Activated T-cell treated with anti-CD3 and anti-CD28 coated beads, Interleukin-2, amount 50 U/mL, for 4 hours (primary cell): ENCODE results near the gene ZCCHC7. TPM values are rescaled to one million over a fixed set of nuclear protein-coding genes. Genes with fewer than 3 reads are reported as not detected.

Experiments
- ATAC-seq, 2 donors: fragments of 200-7000 bp; cut with Tn5 transposase; one replicate each; pipeline ENCODE4 v1.10.0; 2021
- DNase-seq: peaks from one replicate; pipeline ENCODE4 v3.0.0-alpha.2; 2020
- H3K27me3 Mint-ChIP-seq: one replicate; pipeline ENCODE4 v1.8.0; 2021; ENCODE audit warnings: low read depth, mixed read lengths
- H3K36me3 Mint-ChIP-seq: one replicate; pipeline ENCODE4 v1.8.0; 2022; ENCODE audit warnings: mixed read lengths; ENCODE audit not compliant: insufficient read depth
- H3K4me1 Mint-ChIP-seq: one replicate; pipeline ENCODE4 v1.8.0; 2021; ENCODE audit warnings: low read depth, mixed read lengths
- H3K4me3 Mint-ChIP-seq: one replicate; pipeline ENCODE4 v1.8.0; 2021; ENCODE audit warnings: mild to moderate bottlenecking, moderate library complexity, mixed read lengths
- H3K9me3 Mint-ChIP-seq: one replicate; pipeline ENCODE4 v1.8.0; 2021; ENCODE audit warnings: mixed read lengths
- total RNA-seq, 3 donors: library from RNA; stranded (reverse); gene quantifications; one replicate each; pipeline ENCODE4 v1.2.1, GENCODE V29; 2021

Gene ZCCHC7
- total RNA-seq, 3 donors from 2014 or later, result 23.6 to 25.6 (median 24.8) TPM

DNA sequence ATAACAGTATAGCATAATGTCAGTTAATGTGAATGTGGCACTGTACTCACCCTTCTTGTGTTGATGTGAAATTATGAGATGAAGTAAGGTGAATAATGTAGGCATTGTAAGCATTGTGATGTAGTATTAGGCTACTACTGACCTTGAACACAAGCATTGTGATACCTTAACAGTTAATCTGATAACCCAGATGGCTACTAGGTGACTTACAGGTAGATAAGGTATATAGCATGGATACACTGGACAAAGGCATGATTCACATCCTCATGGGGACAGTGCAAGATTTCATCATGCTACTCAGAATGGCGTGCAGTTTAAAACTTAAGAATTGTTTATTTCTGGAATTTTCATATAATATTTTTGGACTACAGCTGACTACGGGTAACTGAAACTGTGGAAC is 134.8 kb downstream of the ZCCHC7 start:
- H3K27me3 Mint-ChIP-seq, result no peaks in the 10 kb centered on the region
- H3K4me3 Mint-ChIP-seq, result no peak overlapping the region
- peaks cover 3% of the 10 kb centered on the region for H3K9me3 Mint-ChIP-seq
- peaks cover 28% of the 10 kb centered on the region for H3K36me3 Mint-ChIP-seq
- H3K4me1 Mint-ChIP-seq, result peaks cover 13% of the 10 kb centered on the region
- ATAC-seq (no peak), DNase-seq (no peak)

DNA sequence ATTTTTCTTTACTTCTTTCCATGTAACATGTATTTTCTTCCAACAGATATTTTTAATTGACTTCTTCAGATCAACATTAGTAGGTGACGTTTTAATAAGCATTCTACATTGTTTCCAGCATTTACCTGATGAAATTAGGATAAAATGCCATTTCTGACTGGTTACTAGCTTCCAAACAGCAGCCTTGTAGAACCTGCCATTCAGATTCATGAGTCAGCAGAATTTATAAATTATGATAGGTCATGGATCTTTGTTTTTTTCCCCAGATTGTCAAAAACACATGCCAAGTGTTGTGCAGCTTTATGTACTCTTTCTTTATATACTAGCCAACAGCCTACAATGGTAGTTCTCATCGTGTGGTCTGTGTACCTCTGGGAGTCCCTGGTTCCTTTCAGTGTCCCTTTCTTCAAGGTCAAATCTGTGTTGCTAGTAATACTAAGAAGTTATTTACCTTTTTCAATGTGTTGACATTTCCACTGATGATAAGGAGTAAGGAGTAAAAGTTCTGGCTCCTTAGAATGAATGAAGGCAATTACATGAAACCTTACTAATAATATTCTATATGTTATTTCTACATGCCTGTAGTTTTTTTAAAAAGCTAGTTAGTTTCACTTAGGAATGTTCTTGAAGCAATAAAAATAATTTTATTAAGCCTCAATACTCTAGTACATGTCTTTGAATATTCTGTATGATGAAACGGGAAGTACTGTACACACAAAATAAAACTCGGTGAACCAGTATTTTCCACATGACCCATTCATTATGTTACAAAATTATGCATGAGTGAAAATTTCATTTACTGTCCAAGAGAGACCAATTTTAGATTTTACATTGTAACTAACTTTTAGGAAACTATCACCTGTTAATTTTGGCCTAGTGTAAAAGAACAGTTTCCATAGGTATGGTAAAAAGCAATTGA is 135.8 kb downstream of the ZCCHC7 start:
- H3K4me1 Mint-ChIP-seq, result peaks cover 14% of the 10 kb centered on the region
- H3K27me3 Mint-ChIP-seq, result no peaks in the 10 kb centered on the region
- DNase-seq (no peak), ATAC-seq (no peak)
- H3K4me3 Mint-ChIP-seq, result no peak overlapping the region
- peaks cover 3% of the 10 kb centered on the region for H3K9me3 Mint-ChIP-seq
- peaks cover 30% of the 10 kb centered on the region for H3K36me3 Mint-ChIP-seq

DNA sequence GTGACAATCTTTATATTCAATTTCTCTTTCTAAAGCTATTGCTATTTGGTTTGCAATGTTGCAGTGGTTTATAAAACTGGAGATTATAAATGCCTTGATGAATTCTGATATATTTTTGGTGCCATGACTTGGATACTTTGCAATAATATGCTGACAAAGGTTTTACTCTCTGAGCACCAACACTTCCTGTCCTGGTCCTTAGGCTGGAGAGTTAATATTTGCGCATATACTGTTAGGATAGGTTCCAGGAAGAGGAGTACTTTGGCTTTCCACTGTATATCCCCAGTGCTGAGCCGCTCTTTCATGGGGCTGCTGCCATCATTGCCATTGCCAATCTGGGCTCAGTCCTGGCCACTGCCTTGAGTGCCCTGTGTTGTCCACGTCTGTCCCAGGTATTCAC is 139.6 kb downstream of the ZCCHC7 start:
- peaks cover 20% of the 10 kb centered on the region for H3K36me3 Mint-ChIP-seq
- ATAC-seq (no peak), DNase-seq (no peak)

DNA sequence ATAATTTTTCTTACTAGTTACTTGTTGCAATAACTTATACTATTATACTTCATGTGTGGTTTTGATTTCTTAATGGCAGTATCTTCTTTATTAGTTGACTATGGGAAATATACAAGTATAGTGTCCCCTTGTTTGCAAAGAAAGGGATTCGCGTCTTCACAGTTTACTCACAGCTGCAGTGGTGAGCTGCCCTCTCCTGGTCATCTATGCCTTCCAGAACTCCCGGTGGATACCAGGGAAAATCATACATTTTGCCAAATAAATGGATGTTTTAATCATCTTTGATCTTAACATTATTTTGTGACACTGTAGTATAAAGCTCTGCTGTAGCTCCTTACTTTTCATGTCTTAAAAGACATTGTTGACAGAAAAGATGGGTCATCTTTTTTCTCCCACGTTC is 142.0 kb downstream of the ZCCHC7 start:
- Mint-ChIP-seq H3K36me3 (peaks cover 23% of the 10 kb centered on the region), H3K9me3 (no peaks in the 10 kb centered on the region), H3K4me1 (peaks cover 8% of the 10 kb centered on the region), H3K27me3 (no peaks in the 10 kb centered on the region), H3K4me3 (no peak overlapping the region)
- no peak for ATAC-seq
- no peak for DNase-seq

More for the DNA sequence above, 139.6 kb downstream of the ZCCHC7 start:
- Mint-ChIP-seq H3K9me3 (no peaks in the 10 kb centered on the region), H3K27me3 (no peaks in the 10 kb centered on the region), H3K4me3 (no peak overlapping the region), H3K4me1 (peaks cover 11% of the 10 kb centered on the region)

DNA sequence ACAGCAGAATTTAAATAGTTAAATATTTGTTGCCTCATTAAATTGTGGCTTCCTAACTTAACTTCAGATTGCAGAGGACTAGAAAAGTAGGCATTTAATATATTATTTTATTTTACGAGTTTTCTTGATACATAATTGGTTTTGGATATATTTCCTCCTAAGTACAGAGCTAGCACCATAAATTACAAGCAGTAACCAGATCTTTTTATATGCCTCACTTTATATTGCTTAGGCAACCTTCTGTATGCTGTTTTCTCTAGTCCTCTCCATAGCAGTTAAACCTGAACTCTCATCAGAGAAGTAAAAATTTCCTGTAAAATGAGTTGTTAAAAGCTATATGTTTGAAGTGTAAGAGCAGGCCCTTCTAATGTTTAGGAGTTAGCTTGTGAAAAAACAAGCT is 144.2 kb downstream of the ZCCHC7 start:
- Mint-ChIP-seq H3K36me3 (peaks cover 24% of the 10 kb centered on the region), H3K4me3 (no peak overlapping the region), H3K27me3 (no peaks in the 10 kb centered on the region), H3K9me3 (no peaks in the 10 kb centered on the region), H3K4me1 (peaks cover 11% of the 10 kb centered on the region)
- no peak for DNase-seq
- no peak for ATAC-seq

DNA sequence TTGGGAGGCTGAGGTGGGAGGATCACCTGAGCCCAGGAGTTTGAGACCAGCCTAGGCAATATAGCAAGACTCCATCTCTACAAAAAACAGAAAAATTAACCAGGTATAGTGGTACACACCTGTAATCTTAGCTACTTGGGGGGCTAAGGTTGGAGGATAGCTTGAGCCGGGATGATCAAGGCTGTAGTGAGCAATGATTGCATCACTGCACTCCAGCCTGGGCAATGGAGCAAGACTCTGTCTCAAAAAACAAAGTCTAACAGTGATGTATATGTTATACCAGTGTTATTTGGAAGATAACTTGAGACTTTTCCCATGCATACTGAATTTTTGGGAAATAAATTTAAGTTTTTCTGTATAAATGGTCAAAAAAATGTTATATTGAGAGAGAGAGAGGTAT is 146.3 kb downstream of the ZCCHC7 start:
- no peak overlapping the region for H3K4me3 Mint-ChIP-seq
- peaks cover 16% of the 10 kb centered on the region for H3K36me3 Mint-ChIP-seq
- DNase-seq (no peak), ATAC-seq (no peak)
- H3K27me3 Mint-ChIP-seq, result no peaks in the 10 kb centered on the region
- peaks cover 8% of the 10 kb centered on the region for H3K4me1 Mint-ChIP-seq
- H3K9me3 Mint-ChIP-seq, result no peaks in the 10 kb centered on the region

DNA sequence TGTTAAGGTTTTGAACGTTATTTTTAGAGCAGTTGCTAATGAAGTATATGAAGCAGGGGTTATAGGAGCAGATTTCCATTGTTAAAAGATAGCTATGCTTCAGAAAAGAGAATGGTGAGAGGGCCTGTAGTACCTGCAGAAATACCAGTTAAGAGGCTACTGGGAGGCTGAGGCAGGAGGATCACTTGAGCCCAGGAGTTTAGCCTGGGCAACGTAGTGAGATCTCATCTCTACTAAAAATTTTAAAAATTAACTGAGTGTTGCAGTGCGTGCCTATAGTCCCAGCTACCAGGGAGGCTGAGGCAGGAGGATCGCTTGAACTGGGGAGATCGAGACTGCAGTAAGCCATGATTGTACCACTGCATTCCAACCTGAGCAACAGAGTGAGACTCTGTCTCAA is 148.8 kb downstream of the ZCCHC7 start:
- H3K9me3 Mint-ChIP-seq, result no peaks in the 10 kb centered on the region
- no peak overlapping the region for H3K4me3 Mint-ChIP-seq
- ATAC-seq (no peak), DNase-seq (no peak)
- peaks cover 8% of the 10 kb centered on the region for H3K4me1 Mint-ChIP-seq
- no peaks in the 10 kb centered on the region for H3K27me3 Mint-ChIP-seq
- H3K36me3 Mint-ChIP-seq, result peaks cover 32% of the 10 kb centered on the region

DNA sequence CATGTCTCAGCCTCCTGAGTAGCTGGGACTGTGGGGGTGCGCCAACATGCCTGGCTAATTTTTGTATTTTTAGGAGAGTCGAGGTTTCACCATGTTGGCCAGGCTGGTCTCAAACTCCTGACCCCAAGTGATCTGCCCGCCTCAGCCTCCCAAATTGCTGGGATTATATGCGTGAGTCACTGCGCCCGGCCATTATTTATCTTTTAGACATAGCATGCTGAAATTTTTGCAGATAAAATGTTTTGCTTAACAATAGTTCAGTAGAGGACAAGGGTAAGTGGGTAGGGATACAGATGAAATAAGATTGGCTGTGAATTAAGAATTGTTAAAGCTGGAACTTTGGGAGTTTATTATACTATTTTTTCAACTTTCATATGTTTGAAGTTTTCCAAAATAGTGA is 151.3 kb downstream of the ZCCHC7 start:
- Mint-ChIP-seq H3K4me1 (peaks cover 3% of the 10 kb centered on the region), H3K4me3 (no peak overlapping the region), H3K36me3 (peaks cover 36% of the 10 kb centered on the region), H3K27me3 (no peaks in the 10 kb centered on the region), H3K9me3 (no peaks in the 10 kb centered on the region)
- DNase-seq, result no peak
- ATAC-seq, result no peak

DNA sequence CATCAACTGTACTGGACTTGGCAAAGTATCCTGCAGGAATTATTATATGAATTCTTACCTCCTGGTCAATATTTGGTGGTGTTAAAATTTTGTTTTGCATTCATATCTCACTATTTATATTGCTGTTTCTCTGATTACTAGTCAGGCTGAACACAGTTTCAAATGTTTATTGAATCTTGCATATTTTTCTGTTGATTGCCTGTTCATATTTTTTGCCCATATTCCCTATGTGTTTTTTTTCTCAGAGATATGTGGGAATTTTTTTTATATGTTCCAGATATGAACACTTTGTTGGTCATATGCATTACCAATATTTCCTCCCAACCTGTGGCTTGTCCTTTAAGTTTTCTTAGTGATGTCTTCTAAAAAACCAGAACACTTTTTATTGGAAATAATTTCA is 153.2 kb downstream of the ZCCHC7 start:
- H3K36me3 Mint-ChIP-seq, result peaks cover 37% of the 10 kb centered on the region
- DNase-seq, result no peak

DNA sequence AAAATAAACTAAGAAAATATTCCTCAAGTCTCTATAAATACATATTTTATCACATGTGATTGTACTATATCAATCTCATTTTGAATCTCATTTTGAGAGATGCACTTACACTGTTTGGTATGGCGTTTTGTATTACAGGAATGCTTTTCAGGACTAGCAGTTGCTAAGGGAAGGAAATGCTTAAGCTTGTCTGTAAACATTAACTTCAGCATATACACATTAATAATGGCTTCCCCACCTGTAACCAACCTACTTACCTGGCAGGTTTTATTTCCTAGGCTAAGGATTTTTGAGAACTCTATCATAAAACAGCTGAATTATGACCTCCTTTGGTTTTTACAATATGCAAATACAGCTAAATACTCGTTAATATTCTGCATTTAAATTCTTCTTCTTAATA is 161.2 kb downstream of the ZCCHC7 start:
- H3K4me3 Mint-ChIP-seq, result no peak overlapping the region
- H3K27me3 Mint-ChIP-seq, result no peaks in the 10 kb centered on the region
- no peak for DNase-seq
- H3K9me3 Mint-ChIP-seq, result no peaks in the 10 kb centered on the region
- peaks cover 7% of the 10 kb centered on the region for H3K36me3 Mint-ChIP-seq
- peaks cover 23% of the 10 kb centered on the region for H3K4me1 Mint-ChIP-seq
- ATAC-seq, result no peak

More for the DNA sequence above, 153.2 kb downstream of the ZCCHC7 start:
- Mint-ChIP-seq H3K4me1 (peaks cover 3% of the 10 kb centered on the region), H3K4me3 (no peak overlapping the region), H3K27me3 (no peaks in the 10 kb centered on the region), H3K9me3 (no peaks in the 10 kb centered on the region)
- no peak for ATAC-seq

DNA sequence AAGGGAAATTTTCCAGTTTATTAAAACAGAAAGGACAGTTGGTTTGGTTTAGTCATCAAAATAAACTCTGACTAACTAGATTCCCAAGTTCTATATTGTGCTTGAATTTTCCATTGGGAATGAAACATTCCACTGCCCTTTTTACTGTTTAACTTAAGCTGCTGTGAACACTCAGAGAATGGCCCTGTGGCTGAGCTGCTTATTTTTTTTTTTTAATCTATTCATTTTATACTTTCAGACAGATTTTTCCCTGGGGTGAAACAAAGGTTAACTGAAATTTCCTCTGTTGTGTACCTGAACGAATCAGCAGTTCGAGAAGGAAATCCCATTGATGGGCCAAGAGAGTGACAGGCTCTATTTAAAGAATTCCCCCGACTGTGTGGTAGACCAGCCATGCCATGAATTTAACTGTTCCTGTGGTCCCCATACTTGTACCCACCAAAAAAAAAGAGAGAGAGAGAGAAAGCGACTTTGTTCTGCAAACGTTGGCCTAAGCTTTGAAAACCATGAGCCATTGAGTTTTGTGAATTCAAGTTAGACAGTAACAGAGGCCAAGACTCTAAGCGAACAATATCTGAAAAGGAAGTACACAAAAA is 163.5 kb downstream of the ZCCHC7 start:
- Mint-ChIP-seq H3K4me3 (no peak overlapping the region), H3K27me3 (no peaks in the 10 kb centered on the region), H3K36me3 (peaks cover 10% of the 10 kb centered on the region), H3K9me3 (no peaks in the 10 kb centered on the region), H3K4me1 (peaks cover 27% of the 10 kb centered on the region)
- ATAC-seq (peak in 1 of 2 donors; percentile 43), DNase-seq (no peak)

DNA sequence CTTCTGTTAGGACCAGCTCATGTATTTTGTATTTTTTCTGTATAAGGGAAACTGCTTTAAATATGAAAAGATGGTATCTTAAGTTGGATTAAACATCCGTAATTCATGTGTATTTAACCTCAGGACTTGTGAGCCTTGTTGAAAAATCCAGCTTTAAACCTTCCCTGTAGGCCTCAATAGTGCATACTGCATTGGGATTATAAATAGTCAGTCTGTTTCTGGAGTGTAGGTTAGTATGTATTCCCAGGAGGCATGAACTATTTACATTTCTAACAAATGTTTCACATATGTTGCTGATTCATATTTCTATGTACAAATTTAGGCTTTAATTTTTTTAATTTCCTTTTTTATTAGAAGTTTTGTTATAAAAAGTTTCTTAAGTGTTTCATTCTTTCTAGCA is 164.3 kb downstream of the ZCCHC7 start:
- H3K9me3 Mint-ChIP-seq, result no peaks in the 10 kb centered on the region
- H3K4me3 Mint-ChIP-seq, result no peak overlapping the region
- no peaks in the 10 kb centered on the region for H3K27me3 Mint-ChIP-seq
- H3K4me1 Mint-ChIP-seq, result peaks cover 32% of the 10 kb centered on the region
- peaks cover 14% of the 10 kb centered on the region for H3K36me3 Mint-ChIP-seq
- ATAC-seq, result no peak
- no peak for DNase-seq

DNA sequence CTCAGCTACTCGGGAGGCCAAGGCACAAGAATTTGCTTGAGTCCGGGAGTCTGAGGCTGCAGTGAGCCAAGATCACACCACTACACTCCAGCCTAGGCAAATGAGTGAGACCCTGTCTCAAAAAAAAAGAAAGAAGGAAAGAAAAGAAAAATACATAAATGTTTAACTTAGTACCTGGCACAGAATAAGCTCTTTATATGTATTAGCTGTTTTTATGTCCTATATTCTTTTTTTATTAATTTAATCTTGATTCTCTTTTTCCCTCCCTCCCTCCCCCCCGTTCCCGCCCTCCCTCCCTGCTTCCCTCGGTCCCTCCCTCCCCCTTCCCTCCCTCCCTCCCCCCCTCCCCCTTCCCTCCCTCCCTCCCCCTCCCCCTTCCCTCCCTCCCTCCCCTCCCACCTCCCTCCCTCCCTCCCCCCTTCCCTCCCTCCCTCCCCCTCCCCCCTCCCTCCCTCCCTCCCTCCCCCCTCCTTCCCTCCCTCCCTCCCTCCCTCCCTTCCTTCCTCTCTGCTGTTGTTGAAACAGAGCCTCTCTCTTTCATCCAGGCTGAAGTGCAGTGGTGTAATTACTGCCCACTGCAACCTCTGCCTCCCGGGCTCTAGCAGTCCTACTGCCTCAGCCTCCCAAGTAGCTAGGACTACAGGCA is 166.3 kb downstream of the ZCCHC7 start:
- Mint-ChIP-seq H3K4me1 (peaks cover 48% of the 10 kb centered on the region), H3K36me3 (peaks cover 16% of the 10 kb centered on the region), H3K27me3 (no peaks in the 10 kb centered on the region), H3K4me3 (no peak overlapping the region), H3K9me3 (no peaks in the 10 kb centered on the region)
- DNase-seq, result no peak
- no peak for ATAC-seq

DNA sequence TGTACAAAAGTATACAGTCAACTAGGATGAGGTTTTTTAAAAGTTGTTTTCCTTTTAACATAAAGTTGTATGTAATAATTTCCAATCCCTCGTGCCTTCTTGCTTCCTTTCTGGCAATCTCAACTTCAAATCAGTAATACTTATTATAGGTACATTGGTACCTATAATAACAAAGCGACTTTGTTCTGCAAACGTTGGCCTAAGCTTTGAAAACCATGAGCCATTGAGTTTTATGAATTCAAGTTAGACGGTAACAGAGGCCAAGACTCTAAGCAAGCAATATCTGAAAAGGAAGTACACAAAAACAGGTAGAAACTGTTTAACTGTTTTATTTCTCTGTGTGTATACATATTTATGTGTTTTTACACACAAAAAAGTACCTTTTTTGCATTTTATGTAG is 166.9 kb downstream of the ZCCHC7 start:
- DNase-seq (no peak), ATAC-seq (no peak)
- Mint-ChIP-seq H3K27me3 (no peaks in the 10 kb centered on the region), H3K4me1 (peaks cover 50% of the 10 kb centered on the region), H3K4me3 (no peak overlapping the region), H3K36me3 (peaks cover 16% of the 10 kb centered on the region), H3K9me3 (no peaks in the 10 kb centered on the region)
